GM12878 (cell line): ENCODE measurements around the gene SLC25A11. TPM values are rescaled to one million over a fixed set of nuclear protein-coding genes. Genes with fewer than 3 reads are reported as not detected.

Source experiments
- CBFB ChIP-seq: IDR thresholded peaks from 2 replicates; pipeline ENCODE4 v1.6.1; 2016; ENCODE audit warnings: antibody characterized with exemption, low read depth
- CHD4 ChIP-seq: fragments of 200-600 bp; sonication (generic); IDR thresholded peaks from 2 replicates; pipeline ENCODE4 v1.6.1; 2016; ENCODE audit warnings: mild to moderate bottlenecking
- DPF2 ChIP-seq: fragments of 450-650 bp; IDR thresholded peaks from 2 replicates; pipeline ENCODE4 v1.6.1; 2017; ENCODE audit warnings: mild to moderate bottlenecking
- EED ChIP-seq: sonication (generic); IDR thresholded peaks from 2 replicates; pipeline ENCODE4 v1.6.1; 2016; ENCODE audit warnings: antibody characterized with exemption, low read depth
- IKZF1 ChIP-seq: fragments of 450-650 bp; conservative IDR thresholded peaks from 2 replicates; pipeline ENCODE4 v1.6.1; 2017; ENCODE audit warnings: antibody characterized with exemption, mild to moderate bottlenecking
- IRF4 ChIP-seq: IDR thresholded peaks from 2 replicates; pipeline ENCODE4 v1.6.1; 2011; ENCODE audit warnings: low read depth, low read length
- LARP7 ChIP-seq: fragments of 450-650 bp; IDR thresholded peaks from 2 replicates; pipeline ENCODE4 v1.6.1; 2017; ENCODE audit warnings: mild to moderate bottlenecking
- PML ChIP-seq: IDR thresholded peaks from 2 replicates; pipeline ENCODE4 v1.6.1; 2012; ENCODE audit warnings: low read length, inconsistent platforms
- POLR2AphosphoS2 ChIP-seq: IDR thresholded peaks from 2 replicates; pipeline ENCODE4 v1.6.1; 2011; ENCODE audit warnings: low read depth, mild to moderate bottlenecking, low read length, improper control_type of control experiment, moderate library complexity
- POLR2AphosphoS5 ChIP-seq: IDR thresholded peaks from 2 replicates; pipeline ENCODE4 v1.6.1; 2011; ENCODE audit warnings: mild to moderate bottlenecking, low read length, inconsistent platforms
- SPI1 ChIP-seq: IDR thresholded peaks from 2 replicates; pipeline ENCODE4 v1.6.1; 2011; ENCODE audit warnings: low read depth, mild to moderate bottlenecking, low read length, moderate library complexity, borderline replicate concordance; ENCODE audit not compliant: insufficient read depth
- YY1 ChIP-seq: IDR thresholded peaks from 2 replicates; pipeline ENCODE4 v1.6.1; 2011; ENCODE audit warnings: low read depth, mild to moderate bottlenecking, low read length
- ZBED1 ChIP-seq: IDR thresholded peaks from 2 replicates; pipeline ENCODE4 v1.6.1; 2016; ENCODE audit warnings: borderline replicate concordance
- ZNF217 ChIP-seq: fragments of 450-650 bp; IDR thresholded peaks from 2 replicates; pipeline ENCODE4 v1.6.1; 2017; ENCODE audit warnings: antibody characterized with exemption, mild to moderate bottlenecking
- polyA plus RNA-seq, 11 experiments: library from polyadenylated mRNA; depleted of rRNA in 4 of 11; unstranded in 6 of 11; stranded (reverse) in 5 of 11; fragments of >200 nt; fragmentation: Nextera tagmentation in 4 of 11; fragmentation: Illumina TruSeq in 1 of 11; extraction: Ambion mirVana in 4 of 11; extraction: Trizol in 1 of 11; gene quantifications; 1 replicate in 1 of 11; 2 replicates in 10 of 11; pipeline versions ENCODE4 v1.2.1 to v1.2.3, GENCODE V29; 2011 to 2016; ENCODE audit warnings: inconsistent platforms in 2 of 11, missing spikeins in 2 of 11, low read depth in 1 of 11
- total RNA-seq, 4 experiments: library from RNA; depleted of rRNA in 3 of 4; stranded (reverse); fragments of >200 nt in 3 of 4; fragmentation: Illumina TruSeq in 1 of 4; extraction: Trizol in 1 of 4; gene quantifications; 2 replicates each; pipeline versions ENCODE4 v1.2.1 to v1.2.3, GENCODE V29; 2013 to 2021
- TF ChIP-seq, protein P1 (sequence below): fragments of 450-650 bp; IDR thresholded peaks from 2 replicates; pipeline ENCODE4 v1.6.1; 2017; ENCODE audit warnings: low read depth, mild to moderate bottlenecking, moderate library complexity

SLC25A11 gene
- total and polyA plus RNA-seq, 10 of the 15 experiments (the other 5 are each of a cell fraction or from before 2014, with no cell fraction given): 5.8 to 142 (median 65.0) TPM

DNA sequence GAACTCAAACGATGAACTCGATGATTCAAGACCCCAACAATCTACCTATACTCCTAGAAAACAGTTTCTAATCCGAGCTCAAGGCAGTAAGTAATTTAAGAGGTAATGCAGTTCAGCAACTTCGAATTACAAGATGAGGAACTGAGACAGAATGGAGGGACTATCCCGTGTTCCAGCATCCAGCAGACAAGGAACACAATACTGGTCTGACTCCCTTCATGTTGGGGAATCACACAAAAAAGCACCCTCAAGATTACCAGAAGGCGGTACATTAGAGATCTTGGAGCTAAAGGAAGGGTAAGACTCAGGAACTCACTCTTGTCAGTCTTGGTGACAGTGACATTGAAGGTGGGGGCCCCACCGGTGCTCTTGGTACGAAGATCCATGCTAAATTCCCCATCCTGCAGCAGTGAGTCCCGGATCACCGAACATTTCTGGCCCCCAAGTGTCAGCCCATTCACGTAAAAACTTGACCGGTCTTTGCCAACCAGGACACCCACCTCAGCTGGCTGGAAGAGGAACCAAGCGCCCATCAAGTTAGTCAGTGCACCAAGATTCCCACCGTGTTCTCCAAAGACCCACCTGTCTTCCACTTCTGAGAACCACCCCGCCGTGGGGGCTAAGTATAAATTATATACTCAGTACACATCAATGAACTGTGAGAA, 6.6 kb upstream of the SLC25A11 start (continued):
- TF ChIP-seq SPI1 (peak; percentile 91), CBFB (0 out of 2 replicates have a peak, but pooled peaks have one; percentile 17), EED (peak; percentile 73; the same call in 1 of the 2 replicates), POLR2AphosphoS5 (peak; percentile 77), CHD4 (no peak), DPF2 (peak; percentile 24; the same call in 1 of the 2 replicates), YY1 (0 out of 2 replicates have a peak, but pooled peaks have one; percentile 7), IKZF1 (peak; percentile 73), LARP7 (0 out of 2 replicates have a peak, but pooled peaks have one; percentile 28), ZNF217 (no peak), ZBED1 (0 out of 2 replicates have a peak, but pooled peaks have one; percentile 20), POLR2AphosphoS2 (no peak), PML (no peak), IRF4 (peak; percentile 71)
- TF ChIP-seq, protein P1, sequence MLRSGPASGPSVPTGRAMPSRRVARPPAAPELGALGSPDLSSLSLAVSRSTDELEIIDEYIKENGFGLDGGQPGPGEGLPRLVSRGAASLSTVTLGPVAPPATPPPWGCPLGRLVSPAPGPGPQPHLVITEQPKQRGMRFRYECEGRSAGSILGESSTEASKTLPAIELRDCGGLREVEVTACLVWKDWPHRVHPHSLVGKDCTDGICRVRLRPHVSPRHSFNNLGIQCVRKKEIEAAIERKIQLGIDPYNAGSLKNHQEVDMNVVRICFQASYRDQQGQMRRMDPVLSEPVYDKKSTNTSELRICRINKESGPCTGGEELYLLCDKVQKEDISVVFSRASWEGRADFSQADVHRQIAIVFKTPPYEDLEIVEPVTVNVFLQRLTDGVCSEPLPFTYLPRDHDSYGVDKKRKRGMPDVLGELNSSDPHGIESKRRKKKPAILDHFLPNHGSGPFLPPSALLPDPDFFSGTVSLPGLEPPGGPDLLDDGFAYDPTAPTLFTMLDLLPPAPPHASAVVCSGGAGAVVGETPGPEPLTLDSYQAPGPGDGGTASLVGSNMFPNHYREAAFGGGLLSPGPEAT: peak; percentile 69
